ENCODE measurements around the gene SERPINB13. TPM values are rescaled to one million over a fixed set of nuclear protein-coding genes. Genes with fewer than 3 reads are reported as not detected.
"Not testable (repeated sequence)": the region's sequence is repeated elsewhere in the genome, so short reads cannot be mapped to it uniquely, and the experiment has no call there.

Gene SERPINB13
- total RNA-seq, 1 donor from 2014 or later: not detected

DNA sequence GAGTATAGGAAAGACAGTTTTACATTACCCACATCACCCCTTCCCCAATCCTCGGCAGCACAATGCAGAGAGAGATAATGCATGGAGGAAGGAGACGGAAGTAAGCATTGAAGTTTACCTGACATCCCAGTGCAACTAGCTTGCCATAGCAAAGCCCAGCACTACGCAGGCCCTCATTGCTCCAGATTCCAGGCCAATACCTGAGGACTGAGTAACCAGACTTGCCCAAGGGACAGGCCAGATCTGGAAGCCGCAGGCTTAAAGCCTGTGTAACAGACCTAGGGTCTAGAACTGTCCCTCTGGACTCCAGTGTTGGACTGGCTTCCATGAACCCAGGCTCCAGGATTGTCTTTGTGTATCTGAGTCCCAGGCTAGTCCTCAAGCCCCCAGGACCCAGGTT lies 39.3 kb downstream of the SERPINB13 start:
- peaks cover 65% of the 10 kb centered on the region for H3K9me3 ChIP-seq (replicated peaks)
- TF ChIP-seq, protein P1, sequence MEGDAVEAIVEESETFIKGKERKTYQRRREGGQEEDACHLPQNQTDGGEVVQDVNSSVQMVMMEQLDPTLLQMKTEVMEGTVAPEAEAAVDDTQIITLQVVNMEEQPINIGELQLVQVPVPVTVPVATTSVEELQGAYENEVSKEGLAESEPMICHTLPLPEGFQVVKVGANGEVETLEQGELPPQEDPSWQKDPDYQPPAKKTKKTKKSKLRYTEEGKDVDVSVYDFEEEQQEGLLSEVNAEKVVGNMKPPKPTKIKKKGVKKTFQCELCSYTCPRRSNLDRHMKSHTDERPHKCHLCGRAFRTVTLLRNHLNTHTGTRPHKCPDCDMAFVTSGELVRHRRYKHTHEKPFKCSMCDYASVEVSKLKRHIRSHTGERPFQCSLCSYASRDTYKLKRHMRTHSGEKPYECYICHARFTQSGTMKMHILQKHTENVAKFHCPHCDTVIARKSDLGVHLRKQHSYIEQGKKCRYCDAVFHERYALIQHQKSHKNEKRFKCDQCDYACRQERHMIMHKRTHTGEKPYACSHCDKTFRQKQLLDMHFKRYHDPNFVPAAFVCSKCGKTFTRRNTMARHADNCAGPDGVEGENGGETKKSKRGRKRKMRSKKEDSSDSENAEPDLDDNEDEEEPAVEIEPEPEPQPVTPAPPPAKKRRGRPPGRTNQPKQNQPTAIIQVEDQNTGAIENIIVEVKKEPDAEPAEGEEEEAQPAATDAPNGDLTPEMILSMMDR (IDR thresholded peaks at IDR 0.05; ENCODE audit: borderline replicate concordance): no peak
- no peak for DNase-seq

DNA sequence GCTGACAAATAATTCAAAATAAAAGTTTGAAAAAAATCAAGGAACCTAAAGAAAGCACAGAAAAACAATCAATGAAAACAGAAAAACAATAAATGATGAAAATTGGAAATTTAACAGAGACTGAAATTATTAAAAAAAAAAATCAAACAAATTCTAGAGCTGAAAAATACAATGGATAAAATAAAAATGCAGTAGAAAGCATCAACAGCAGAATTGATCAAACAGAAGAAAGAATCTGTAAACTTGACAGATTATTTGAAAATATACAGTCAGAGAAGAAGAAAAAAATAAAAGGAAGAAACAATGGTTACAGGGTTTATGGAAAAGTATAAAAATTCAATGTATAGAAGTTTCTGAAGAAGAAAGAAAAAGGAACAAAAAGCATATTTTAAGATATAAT lies 40.7 kb downstream of the SERPINB13 start:
- H3K4me1 ChIP-seq: no peaks in the 10 kb centered on the region
- peaks cover 76% of the 10 kb centered on the region for H3K9me3 ChIP-seq (replicated peaks)
- intact Hi-C loops (cut with micrococcal nuclease): no loop called here
- no peak for DNase-seq
- no peak overlapping the region for H3K4me3 ChIP-seq
- H3K27me3 ChIP-seq (ENCODE audit: low read depth): no peaks in the 10 kb centered on the region
- TF ChIP-seq, protein P1 (IDR thresholded peaks at IDR 0.05; ENCODE audit: borderline replicate concordance): no peak
- no peaks in the 10 kb centered on the region for H3K36me3 ChIP-seq
- no peak overlapping the region for H3K27ac ChIP-seq (replicated peaks)

More for the DNA sequence above, 39.3 kb downstream of the SERPINB13 start:
- H3K27me3 ChIP-seq (ENCODE audit: low read depth): no peaks in the 10 kb centered on the region
- intact Hi-C loops (cut with micrococcal nuclease): no loop called here
- no peaks in the 10 kb centered on the region for H3K36me3 ChIP-seq
- H3K27ac ChIP-seq (replicated peaks): no peak overlapping the region
- H3K4me3 ChIP-seq: no peak overlapping the region
- H3K4me1 ChIP-seq: no peaks in the 10 kb centered on the region

DNA sequence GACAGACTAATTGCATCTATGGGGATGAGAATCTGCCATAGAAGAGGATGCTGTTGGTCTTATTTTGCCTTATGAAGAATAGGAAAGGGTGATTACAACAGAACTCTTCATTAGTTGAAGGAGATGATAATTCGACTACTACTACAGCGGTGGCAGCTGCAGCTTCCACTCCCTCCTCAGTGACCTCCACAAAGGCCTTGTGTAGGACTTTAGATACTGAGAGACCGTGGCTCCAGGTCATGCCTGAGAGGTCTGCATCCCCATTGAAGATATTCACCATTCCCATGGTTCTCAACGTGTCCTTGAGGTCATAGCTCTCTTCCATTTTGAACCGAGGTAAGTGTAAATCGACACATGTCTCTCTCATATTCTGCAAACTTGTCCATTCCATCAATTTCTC lies 50.6 kb downstream of the SERPINB13 start:
- Histone ChIP-seq H3K27ac (replicated peaks) (no peak overlapping the region), H3K9me3 (replicated peaks) (peaks cover 8% of the 10 kb centered on the region), H3K36me3 (no peaks in the 10 kb centered on the region), H3K4me1 (no peaks in the 10 kb centered on the region), H3K4me3 (no peak overlapping the region), H3K27me3 (ENCODE audit: low read depth) (no peaks in the 10 kb centered on the region)
- TF ChIP-seq, protein P1 (IDR thresholded peaks at IDR 0.05; ENCODE audit: borderline replicate concordance): no peak
- no peak for DNase-seq
- intact Hi-C loops (cut with micrococcal nuclease): no loop called here

DNA sequence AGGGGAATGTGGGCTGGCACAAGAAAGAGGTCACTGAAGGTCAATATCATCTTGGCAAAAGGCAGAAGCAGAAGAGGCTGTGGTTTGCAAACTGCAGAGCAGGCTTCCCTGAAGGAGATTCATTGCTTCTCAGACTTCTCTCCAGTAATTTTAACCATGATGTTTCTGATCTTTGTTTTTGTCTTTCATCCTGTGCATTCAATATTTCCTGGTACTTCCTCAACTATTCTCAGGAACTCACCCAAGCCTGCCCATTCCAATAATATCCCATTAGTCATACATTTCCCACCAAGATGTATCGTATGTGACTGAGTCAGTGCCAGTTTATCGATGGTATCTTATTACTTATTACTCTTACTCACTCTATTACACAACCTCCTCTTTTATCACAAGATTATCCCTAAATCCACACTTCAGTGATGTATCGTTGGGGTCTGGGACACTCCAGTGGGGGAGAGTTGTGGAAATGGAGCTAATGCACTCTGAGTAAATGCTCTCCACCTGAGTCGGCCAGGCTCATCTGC lies 54.1 kb downstream of the SERPINB13 start:
- H3K27ac ChIP-seq (replicated peaks); H3K4me1 ChIP-seq; H3K36me3 ChIP-seq; intact Hi-C loops (cut with micrococcal nuclease); H3K9me3 ChIP-seq (replicated peaks); H3K4me3 ChIP-seq; DNase-seq; H3K27me3 ChIP-seq (ENCODE audit: low read depth): not testable (repeated sequence)

DNA sequence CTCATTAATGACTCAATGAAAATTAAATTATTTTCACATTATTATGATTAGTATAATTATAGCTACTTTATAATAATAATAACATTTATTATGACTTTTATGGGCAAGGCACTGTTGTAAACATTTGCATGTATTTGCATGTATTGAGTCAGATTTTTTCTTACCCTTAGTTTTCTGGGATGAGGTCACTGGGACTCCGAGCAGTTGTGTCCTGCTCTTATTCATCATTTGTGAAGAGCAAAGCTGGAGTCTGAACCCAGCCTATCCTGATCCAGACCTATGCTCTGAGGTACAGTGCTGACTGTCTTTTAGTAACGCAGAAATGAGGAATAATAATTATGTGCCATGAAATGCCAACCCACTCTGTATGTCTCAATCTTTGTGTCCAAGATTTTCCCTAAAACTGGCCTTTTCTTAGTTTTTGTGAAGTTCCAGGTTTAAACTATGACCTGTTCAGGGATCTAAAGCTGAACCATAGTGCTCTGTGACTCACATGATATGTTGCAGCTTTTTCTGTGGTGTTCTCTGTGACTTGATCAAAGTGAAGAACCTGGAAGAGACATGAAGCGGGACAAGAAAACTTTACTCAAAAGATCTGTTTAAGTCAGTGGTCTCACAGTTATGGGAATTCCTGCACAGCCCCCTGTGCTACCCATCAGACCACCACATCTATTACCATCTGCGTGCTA lies 55.7 kb downstream of the SERPINB13 start:
- H3K36me3 ChIP-seq; H3K27ac ChIP-seq (replicated peaks); H3K27me3 ChIP-seq (ENCODE audit: low read depth); H3K9me3 ChIP-seq (replicated peaks); H3K4me3 ChIP-seq; DNase-seq; intact Hi-C loops (cut with micrococcal nuclease); H3K4me1 ChIP-seq: not testable (repeated sequence)

DNA sequence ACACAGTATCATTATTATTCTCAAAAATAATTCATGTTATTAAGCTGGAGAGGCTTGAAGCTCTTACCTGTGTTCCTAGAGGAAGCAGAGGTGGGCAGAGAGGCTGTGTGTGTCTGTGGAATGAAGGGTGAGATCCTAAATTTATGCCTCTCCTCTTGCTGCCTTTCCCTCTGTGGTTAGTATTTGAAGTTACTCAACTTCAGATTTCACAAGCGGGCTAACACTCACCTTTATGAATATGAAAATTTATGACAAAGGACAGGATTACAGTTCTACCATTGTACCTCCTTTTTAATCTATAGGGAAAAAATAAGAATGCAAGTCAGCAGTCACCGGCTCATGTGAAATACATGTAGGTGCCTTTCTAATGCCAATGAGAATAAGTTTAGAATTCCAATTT lies 57.0 kb downstream of the SERPINB13 start, which contains the start of gene SERPINB4:
Gene SERPINB4 (minus strand): TSS at position 115 of the 400 bp plus-strand sequence. CDS start 679 bp downstream, outside the sequence.
- H3K4me1 ChIP-seq; H3K27me3 ChIP-seq (ENCODE audit: low read depth); DNase-seq; intact Hi-C loops (cut with micrococcal nuclease); H3K36me3 ChIP-seq; H3K4me3 ChIP-seq; H3K27ac ChIP-seq (replicated peaks); H3K9me3 ChIP-seq (replicated peaks): not testable (repeated sequence)

DNA sequence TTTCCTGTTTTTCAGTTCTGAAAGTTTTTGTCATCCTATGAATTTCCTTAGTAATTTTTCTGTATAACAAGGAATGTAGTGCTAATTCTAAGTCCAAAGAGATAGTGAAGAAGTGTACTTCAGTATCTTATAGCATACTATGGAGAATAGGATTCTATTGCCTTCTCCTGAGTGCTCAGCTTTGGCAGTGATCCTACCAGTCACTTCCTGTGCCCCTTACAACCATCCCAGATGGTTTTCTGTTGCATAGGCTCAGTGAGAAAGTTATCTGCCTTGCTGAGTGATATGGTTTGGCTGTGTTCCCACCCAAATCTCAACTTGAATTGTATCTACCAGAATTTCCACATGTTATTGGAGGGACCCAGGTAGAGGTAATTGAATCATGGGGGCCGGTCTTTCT lies 57.6 kb downstream of the SERPINB13 start:
- intact Hi-C loops (cut with micrococcal nuclease); DNase-seq; H3K27me3 ChIP-seq (ENCODE audit: low read depth); H3K27ac ChIP-seq (replicated peaks); H3K4me3 ChIP-seq; H3K4me1 ChIP-seq; H3K9me3 ChIP-seq (replicated peaks); H3K36me3 ChIP-seq: not testable (repeated sequence)

All from left ventricle myocardium inferior (tissue), 1 donor.